ENCODE measurements around the gene RAB7B. TPM values are rescaled to one million over a fixed set of nuclear protein-coding genes. Genes with fewer than 3 reads are reported as not detected.
A peak's percentile ranks its signal among the peaks of the same experiment; 100 is the strongest.

Gene RAB7B
- total RNA-seq, 1 experiment from 2014 or later = 0.55 TPM

DNA sequence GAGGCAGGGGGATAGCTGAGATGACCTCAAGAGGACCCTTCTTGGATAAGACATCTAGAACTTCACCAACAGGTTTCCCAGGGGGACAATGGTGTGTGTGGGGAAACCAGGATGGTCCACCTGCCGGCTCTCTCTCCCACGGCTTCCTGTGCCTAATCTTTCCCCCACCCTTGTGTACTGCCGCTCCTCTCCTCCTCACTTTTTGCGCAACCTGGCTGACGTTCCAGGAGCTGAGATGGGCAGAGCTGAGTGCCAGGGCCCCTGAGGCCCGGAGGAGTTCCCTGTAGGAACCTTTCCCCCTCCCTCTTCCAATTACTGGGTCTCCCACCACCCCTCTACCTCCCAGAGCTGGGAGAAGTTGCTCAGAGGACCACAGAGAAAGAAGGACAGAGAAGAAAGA is 66.9 kb downstream of the RAB7B start:
- no peak overlapping the region for H3K4me3 ChIP-seq

DNA sequence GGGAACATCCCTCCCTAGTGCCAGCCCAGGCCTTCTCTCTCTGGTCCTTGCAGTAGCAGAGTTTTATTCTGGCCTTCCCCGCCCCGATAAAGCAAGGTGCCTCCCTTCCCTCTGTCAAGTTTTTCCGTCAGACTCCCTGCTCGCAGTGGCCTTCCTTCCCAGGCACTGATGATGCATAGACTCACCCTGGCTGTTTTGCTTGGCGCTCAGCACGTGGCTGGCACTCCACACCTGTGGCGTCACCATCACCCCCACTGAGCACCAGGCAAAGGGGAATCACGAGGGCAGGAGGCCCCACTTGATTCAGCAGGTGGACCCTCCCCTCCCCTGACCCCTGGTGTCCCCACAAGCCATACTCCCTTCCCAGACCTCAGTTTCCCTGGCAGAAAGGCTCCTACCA is 67.3 kb downstream of the RAB7B start:
- DNase-seq (ENCODE audit: low read depth in 1 of 2, low spot score in 2 of 2) = no peak
- no peaks in the 10 kb centered on the region for H3K36me3 ChIP-seq
- no peak overlapping the region for H3K4me3 ChIP-seq
- no peaks in the 10 kb centered on the region for H3K27me3 ChIP-seq (replicated peaks)
- peaks cover 35% of the 10 kb centered on the region for H3K4me1 ChIP-seq (replicated peaks)
- no peaks in the 10 kb centered on the region for H3K9me3 ChIP-seq (replicated peaks)
- no peak overlapping the region for H3K27ac ChIP-seq

More for the DNA sequence above, 66.9 kb downstream of the RAB7B start:
- no peaks in the 10 kb centered on the region for H3K36me3 ChIP-seq
- no peaks in the 10 kb centered on the region for H3K9me3 ChIP-seq (replicated peaks)
- H3K27me3 ChIP-seq (replicated peaks) = no peaks in the 10 kb centered on the region
- DNase-seq (ENCODE audit: low read depth in 1 of 2, low spot score in 2 of 2) = no peak
- H3K4me1 ChIP-seq (replicated peaks) = peaks cover 35% of the 10 kb centered on the region
- no peak overlapping the region for H3K27ac ChIP-seq

DNA sequence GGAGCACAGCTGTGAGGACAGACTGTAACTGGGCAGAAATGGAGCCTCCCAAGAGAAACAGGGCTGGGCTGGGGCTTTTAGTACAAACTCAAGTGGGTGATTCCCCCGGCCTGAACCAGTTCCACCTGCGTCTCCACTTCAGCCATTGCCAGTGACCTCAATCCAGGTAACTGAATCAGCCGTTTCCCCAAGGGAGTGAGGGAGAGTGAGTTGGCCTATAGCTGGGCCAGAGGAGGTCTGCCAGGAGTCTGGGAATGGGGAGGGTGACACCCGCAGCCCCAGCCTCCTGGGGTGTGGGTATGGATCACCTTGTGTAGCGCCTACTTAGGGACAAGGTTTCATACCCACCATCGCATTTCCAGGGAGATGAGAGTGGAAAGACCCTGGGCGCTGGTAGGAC is 68.4 kb downstream of the RAB7B start:
- Histone ChIP-seq H3K27ac (no peak overlapping the region), H3K9me3 (replicated peaks) (no peaks in the 10 kb centered on the region), H3K4me1 (replicated peaks) (peaks cover 35% of the 10 kb centered on the region), H3K36me3 (no peaks in the 10 kb centered on the region), H3K27me3 (replicated peaks) (no peaks in the 10 kb centered on the region), H3K4me3 (no peak overlapping the region)
- no peak for DNase-seq (ENCODE audit: low read depth in 1 of 2, low spot score in 2 of 2)

DNA sequence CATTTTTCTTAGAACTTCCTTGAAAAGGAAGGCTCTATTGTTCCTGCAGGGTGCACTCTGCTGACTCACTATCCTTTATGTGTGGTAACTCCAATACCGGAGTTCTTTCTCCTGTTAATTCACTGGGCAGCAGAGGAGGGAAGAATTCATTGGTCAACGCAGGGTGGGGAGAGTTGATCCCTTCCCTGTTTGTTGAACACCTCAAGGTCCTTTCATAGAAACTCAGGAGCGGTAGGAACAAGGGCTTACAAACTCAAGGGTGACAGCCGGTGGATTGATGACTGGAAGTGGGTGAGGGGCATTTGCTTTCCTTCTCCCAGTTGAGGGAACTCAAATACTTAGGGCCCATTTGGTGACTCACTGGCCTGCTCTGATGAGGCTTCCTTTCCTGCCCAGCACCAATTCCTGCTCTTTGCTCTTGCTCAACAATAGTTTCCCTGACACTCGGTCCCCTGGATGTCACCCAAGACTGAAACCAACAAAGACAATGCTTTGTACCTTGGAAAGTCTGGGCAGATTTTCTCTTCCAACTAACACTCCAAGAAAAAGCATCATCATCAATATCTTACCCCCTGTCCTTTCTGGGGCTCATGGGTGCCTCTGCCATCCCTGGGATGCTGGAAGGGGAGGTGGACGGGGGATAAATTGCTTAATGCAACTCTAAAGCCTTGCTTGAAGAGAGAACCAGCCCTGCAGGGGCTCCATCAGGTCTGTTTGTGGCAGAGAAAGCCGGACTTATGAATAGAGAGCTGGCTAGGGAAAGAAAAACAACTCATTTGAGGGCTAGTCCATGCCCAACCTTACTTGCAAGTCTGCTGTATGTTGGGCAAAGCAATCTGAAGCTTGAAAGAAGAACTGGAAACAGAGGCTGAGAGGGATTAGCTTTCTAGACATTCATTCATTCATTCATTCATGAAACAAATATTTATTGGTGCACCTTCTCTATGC is 69.2 kb downstream of the RAB7B start:
- Histone ChIP-seq H3K4me3 (no peak overlapping the region), H3K4me1 (replicated peaks) (peaks cover 35% of the 10 kb centered on the region), H3K27ac (peak overlapping the region; percentile 79), H3K36me3 (no peaks in the 10 kb centered on the region), H3K9me3 (replicated peaks) (no peaks in the 10 kb centered on the region), H3K27me3 (replicated peaks) (no peaks in the 10 kb centered on the region)
- DNase-seq (ENCODE audit: low read depth in 1 of 2, low spot score in 2 of 2) = peak; percentile 73 to 86

DNA sequence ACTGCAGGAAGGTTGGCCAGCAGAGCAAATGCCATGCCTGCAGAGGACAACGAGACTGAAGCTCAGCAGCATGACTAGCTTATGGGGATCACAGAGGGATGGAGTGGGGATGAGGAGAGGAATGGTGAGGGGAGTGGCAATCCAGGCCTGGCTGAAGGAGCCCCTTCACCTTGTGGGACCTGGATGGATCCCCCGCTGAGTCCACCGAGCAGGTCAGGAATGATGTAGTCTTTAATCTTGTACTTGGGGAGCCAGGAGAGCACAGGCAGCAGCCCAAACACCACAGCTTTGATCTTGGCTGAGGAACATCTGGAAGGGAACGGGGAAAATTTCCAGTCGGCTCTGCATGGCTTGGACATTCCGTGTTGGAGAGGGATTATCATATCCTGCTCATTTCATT is 70.4 kb downstream of the RAB7B start:
- H3K27me3 ChIP-seq (replicated peaks) = no peaks in the 10 kb centered on the region
- H3K4me3 ChIP-seq = no peak overlapping the region
- H3K9me3 ChIP-seq (replicated peaks) = no peaks in the 10 kb centered on the region
- DNase-seq (ENCODE audit: low read depth in 1 of 2, low spot score in 2 of 2) = no peak
- H3K4me1 ChIP-seq (replicated peaks) = peaks cover 35% of the 10 kb centered on the region
- no peaks in the 10 kb centered on the region for H3K36me3 ChIP-seq
- H3K27ac ChIP-seq = no peak overlapping the region

DNA sequence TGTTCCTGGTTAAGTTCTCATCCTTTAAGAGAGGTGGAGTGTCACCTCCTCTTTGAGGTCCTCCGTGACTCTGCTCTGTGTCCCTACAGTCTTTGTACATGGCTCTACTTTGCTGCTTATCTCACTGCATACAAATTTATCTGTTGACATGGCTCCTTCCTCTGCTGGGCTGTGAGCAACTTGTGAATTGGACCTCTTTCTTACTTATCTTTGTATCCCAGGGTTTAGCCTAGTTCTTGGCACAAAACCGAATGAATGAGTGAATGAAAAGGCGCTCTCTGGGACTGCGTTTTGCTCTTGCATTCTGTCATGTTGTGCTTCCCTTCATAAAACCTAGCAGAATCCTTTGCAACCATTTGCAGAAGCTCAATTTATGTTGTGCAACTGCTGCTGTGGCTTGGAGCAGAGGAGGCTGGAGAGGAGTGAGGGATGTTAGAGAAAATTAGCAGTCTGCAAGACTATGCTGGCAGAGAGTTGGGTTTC is 72.4 kb downstream of the RAB7B start:
- H3K36me3 ChIP-seq = no peaks in the 10 kb centered on the region
- peaks cover 25% of the 10 kb centered on the region for H3K4me1 ChIP-seq (replicated peaks)
- H3K27me3 ChIP-seq (replicated peaks) = no peaks in the 10 kb centered on the region
- no peak overlapping the region for H3K27ac ChIP-seq
- H3K4me3 ChIP-seq = no peak overlapping the region
- no peaks in the 10 kb centered on the region for H3K9me3 ChIP-seq (replicated peaks)
- no peak for DNase-seq (ENCODE audit: low read depth in 1 of 2, low spot score in 2 of 2)

DNA sequence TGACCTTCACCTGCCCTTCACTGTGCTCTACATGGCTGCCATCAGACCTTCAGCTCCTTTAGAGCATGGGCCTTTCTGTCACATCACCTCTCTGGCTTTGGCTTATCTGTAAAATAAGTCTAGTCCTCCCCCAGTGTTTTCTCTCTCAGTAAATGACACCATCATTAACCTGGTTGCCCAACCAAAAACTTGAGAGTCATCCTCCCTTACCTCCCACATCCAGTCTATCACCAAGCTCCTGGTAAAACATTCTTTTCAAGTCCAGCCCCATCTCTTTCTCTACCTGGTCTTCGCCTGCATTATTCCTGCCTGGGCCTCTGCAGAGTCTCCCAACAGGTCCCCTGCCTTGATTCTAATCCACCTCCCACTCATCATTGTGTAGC is 73.0 kb downstream of the RAB7B start:
- peaks cover 31% of the 10 kb centered on the region for H3K4me1 ChIP-seq (replicated peaks)
- no peaks in the 10 kb centered on the region for H3K27me3 ChIP-seq (replicated peaks)
- no peak overlapping the region for H3K4me3 ChIP-seq
- no peak for DNase-seq (ENCODE audit: low read depth in 1 of 2, low spot score in 2 of 2)
- no peaks in the 10 kb centered on the region for H3K36me3 ChIP-seq
- no peak overlapping the region for H3K27ac ChIP-seq
- no peaks in the 10 kb centered on the region for H3K9me3 ChIP-seq (replicated peaks)

DNA sequence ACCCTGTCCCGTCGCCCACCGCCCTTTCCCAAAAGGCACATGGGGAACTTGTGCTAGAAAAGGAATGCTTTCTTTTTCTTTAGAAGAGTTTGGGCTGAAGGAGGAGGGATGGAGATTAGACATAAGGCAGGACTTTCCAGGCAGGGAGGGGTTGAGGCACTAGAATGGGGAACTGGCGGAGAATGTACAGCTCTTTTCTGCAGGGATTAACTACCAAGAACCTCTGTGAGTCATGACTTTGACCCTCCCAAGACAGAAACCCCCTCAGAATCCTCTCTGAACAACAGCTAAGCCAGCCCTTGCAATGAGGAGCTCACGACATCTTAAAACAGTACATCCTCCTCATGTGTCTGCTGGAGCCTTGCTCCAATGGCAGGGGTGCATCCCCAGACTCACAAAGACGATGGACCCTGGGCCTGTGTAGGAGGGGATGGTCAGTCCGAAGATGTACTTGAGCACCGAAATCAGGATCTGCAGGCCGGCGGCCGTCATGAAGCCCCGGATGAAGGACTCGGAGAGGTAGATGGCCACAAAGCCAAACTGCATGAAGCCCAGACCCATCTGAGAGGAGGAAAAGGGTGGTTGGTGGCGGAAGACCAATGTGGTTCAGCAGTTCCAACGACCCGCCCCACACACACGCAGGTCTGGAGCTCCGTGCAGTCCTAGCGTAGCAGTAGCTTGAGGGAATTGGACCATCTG is 73.5 kb downstream of the RAB7B start:
- no peak overlapping the region for H3K27ac ChIP-seq
- no peaks in the 10 kb centered on the region for H3K36me3 ChIP-seq
- DNase-seq (ENCODE audit: low read depth in 1 of 2, low spot score in 2 of 2) = no peak
- H3K4me3 ChIP-seq = no peak overlapping the region
- no peaks in the 10 kb centered on the region for H3K9me3 ChIP-seq (replicated peaks)
- no peaks in the 10 kb centered on the region for H3K27me3 ChIP-seq (replicated peaks)
- peaks cover 28% of the 10 kb centered on the region for H3K4me1 ChIP-seq (replicated peaks)

DNA sequence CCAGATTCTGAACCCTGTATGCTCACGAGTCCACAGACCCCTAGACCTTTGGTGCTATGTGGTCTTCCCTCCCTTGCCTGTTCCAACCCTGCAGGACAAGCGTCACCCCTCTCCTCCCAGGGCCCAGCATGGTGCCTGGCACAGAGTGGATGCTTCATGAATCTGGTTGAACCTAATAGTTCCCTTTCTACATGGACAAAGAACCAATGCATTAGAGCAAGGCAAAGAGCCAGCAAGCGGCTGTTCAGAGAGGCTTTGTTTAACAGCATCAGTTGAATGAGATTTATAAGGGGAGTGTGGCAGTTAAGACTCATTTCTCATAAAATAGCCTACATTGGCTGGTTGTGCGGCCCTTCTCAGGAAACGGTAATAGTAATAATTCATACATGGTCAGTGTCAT is 74.9 kb downstream of the RAB7B start:
- Histone ChIP-seq H3K27me3 (replicated peaks) (no peaks in the 10 kb centered on the region), H3K27ac (no peak overlapping the region)

DNA sequence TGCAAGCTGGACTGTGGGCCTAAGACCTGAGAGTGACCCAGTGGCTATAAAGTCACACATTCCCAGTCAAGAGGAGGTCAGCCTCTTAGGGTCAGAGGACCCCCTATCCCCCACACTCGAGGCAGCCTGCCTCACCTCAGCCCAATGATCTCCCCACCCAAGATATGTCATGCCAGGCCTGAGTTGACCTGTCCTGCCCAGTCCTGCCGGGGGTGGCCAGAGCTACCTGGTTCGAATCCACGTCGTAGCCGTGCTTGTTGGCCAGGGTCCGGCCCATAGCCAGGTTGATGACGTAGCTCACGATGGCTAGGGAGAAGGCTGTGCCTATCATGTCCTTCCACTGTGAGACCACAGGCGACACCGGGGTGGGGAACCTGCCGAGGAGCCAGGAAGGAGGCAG is 75.5 kb downstream of the RAB7B start:
- Histone ChIP-seq H3K27ac (no peak overlapping the region), H3K4me3 (no peak overlapping the region), H3K27me3 (replicated peaks) (no peaks in the 10 kb centered on the region), H3K4me1 (replicated peaks) (peaks cover 9% of the 10 kb centered on the region), H3K36me3 (no peaks in the 10 kb centered on the region), H3K9me3 (replicated peaks) (no peaks in the 10 kb centered on the region)
- no peak for DNase-seq (ENCODE audit: low read depth in 1 of 2, low spot score in 2 of 2)

More for the DNA sequence above, 74.9 kb downstream of the RAB7B start:
- no peaks in the 10 kb centered on the region for H3K36me3 ChIP-seq
- H3K4me3 ChIP-seq = no peak overlapping the region
- DNase-seq (ENCODE audit: low read depth in 1 of 2, low spot score in 2 of 2) = no peak
- H3K4me1 ChIP-seq (replicated peaks) = peaks cover 14% of the 10 kb centered on the region
- no peaks in the 10 kb centered on the region for H3K9me3 ChIP-seq (replicated peaks)

DNA sequence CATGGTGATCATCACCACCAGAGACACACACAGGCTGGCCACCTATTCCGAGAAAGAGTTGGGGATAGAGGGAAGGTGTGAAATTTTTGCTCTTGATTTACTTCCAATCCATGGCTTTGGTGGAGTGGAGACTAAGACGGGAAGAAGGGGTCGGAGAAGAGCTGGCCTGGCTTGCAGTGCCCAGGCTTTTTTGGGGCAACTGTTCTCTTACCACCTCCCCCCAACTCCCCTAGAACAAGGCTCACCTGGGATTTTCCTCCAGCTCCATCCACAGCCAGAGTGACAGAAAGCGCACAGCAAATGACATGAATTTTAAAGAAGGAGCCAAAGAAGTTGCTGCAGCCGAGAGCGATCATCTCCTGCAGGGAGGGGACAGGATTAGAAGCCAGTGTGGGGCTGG is 75.9 kb downstream of the RAB7B start:
- no peak overlapping the region for H3K4me3 ChIP-seq
- H3K9me3 ChIP-seq (replicated peaks) = no peaks in the 10 kb centered on the region
- no peaks in the 10 kb centered on the region for H3K36me3 ChIP-seq
- no peaks in the 10 kb centered on the region for H3K27me3 ChIP-seq (replicated peaks)
- DNase-seq (ENCODE audit: low read depth in 1 of 2, low spot score in 2 of 2) = no peak
- no peak overlapping the region for H3K27ac ChIP-seq
- H3K4me1 ChIP-seq (replicated peaks) = peaks cover 9% of the 10 kb centered on the region

Other genes with a start within 250 kb of the RAB7B start
- gene RAB29, start 227.9 kb downstream of the RAB7B start, total RNA-seq (2014; rRNA removed; shearing (Covaris generic)) = 18.1 and 25.6 TPM in 2 replicates
- gene SLC41A1, start 190.2 kb downstream of the RAB7B start, total RNA-seq (2014; rRNA removed; shearing (Covaris generic)) = 17.2 and 21.0 TPM in 2 replicates
- not detected in 2 replicates for gene PM20D1, start 153.3 kb downstream of the RAB7B start, total RNA-seq (2014; rRNA removed; shearing (Covaris generic))
- not detected in 2 replicates for gene SLC26A9, start 59.9 kb downstream of the RAB7B start, total RNA-seq (2014; rRNA removed; shearing (Covaris generic))
- gene CTSE, start 20.5 kb upstream of the RAB7B start, total RNA-seq (2014; rRNA removed; shearing (Covaris generic)) = 0.31 TPM in 1 of 2 replicates, not detected in the other
- not detected in 2 replicates for gene RHEX, start 49.8 kb upstream of the RAB7B start, total RNA-seq (2014; rRNA removed; shearing (Covaris generic))
- gene AVPR1B, start 114.0 kb upstream of the RAB7B start, total RNA-seq (2014; rRNA removed; shearing (Covaris generic)) = not detected in 2 replicates
- 5.9 and 7.2 TPM in 2 replicates for gene FAM72A, start 199.4 kb upstream of the RAB7B start, total RNA-seq (2014; rRNA removed; shearing (Covaris generic))
- 26.0 and 36.4 TPM in 2 replicates for gene SRGAP2, start 200.1 kb upstream of the RAB7B start, total RNA-seq (2014; rRNA removed; shearing (Covaris generic))